Epithelial cell of proximal tubule (primary cell): ENCODE measurements around the gene ENKD1. TPM values are rescaled to one million over a fixed set of nuclear protein-coding genes. Genes with fewer than 3 reads are reported as not detected.

Experiments
- DNase-seq: peaks from one replicate; pipeline ENCODE4 v3.0.0-alpha.2; 2011; ENCODE audit warnings: low read depth
- H3K4me3 ChIP-seq: 2 replicates; pipeline ENCODE4 v1.5.1; 2011; ENCODE audit warnings: low read depth, mild to moderate bottlenecking, low read length
- CTCF ChIP-seq: conservative IDR thresholded peaks from 2 replicates; pipeline ENCODE4 v1.5.1; 2012; ENCODE audit warnings: low read depth, mild to moderate bottlenecking, low read length
- total RNA-seq: library from RNA; depleted of rRNA; stranded (reverse); fragments of >200 nt; gene quantifications from 2 replicates; pipeline ENCODE4 v1.2.3, GENCODE V29; 2015

The ENKD1 gene
- total RNA-seq, 1 donor from 2014 or later = 12.2 TPM

- TF ChIP-seq CTCF = no peak
- DNase-seq = no peak
- H3K4me3 ChIP-seq = no peak overlapping the region
Measured at GRCh38 chr16:67674851-67675578, 8.5 kb upstream of the ENKD1 start.

GRCh38 chr16:67673712-67674580 is 7.4 kb upstream of the ENKD1 start:
- DNase-seq = no peak
- TF ChIP-seq CTCF = no peak

DNA sequence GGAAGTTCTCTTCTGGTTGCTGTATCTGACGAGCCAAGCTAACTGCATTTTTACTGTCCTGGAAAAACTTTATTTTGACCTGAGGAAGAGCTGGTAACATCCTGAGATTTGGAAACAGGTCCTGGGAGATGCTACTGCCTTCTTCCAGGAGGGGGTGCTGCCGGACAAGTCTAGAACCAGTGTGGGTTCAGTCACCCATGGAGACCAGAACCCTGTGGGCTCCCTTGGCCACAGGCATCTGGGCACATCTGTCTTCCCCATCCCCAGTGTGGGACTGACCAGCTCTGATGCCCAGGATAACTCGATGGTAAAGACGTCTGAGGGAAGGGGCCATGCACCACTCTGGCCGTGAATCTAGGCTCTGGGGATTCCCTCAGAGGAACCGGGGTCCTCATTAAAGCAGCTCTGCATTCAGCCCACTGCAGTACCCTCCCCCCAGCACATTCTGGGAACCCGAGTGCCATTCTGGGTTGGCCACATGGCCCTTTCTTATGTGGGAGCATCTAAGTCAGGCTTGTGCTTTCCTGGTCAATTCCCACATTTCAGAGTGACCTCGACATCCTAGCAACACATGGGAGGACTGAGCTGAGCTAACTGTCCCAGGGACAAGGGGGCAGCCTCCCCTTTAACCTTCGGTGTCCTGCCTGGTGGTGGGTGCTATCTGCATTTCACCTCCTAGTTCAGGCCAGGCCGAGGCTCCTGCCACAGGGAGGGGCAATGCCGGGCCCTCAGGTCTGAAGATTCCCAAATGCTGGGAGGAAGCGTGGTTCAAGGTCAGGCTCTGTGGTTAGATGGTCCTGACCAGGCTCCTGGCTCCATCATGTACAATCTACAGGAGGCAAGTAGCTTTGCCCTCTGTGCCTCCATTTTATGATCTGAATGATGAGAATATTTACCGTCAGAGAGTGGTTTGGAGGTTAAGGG is 6.5 kb upstream of the ENKD1 start:
- peak; percentile 91 for TF ChIP-seq CTCF
- no peak overlapping the region for H3K4me3 ChIP-seq
- no peak for DNase-seq

More at GRCh38 chr16:67673712-67674580, 7.4 kb upstream of the ENKD1 start:
- H3K4me3 ChIP-seq = no peak overlapping the region

DNA sequence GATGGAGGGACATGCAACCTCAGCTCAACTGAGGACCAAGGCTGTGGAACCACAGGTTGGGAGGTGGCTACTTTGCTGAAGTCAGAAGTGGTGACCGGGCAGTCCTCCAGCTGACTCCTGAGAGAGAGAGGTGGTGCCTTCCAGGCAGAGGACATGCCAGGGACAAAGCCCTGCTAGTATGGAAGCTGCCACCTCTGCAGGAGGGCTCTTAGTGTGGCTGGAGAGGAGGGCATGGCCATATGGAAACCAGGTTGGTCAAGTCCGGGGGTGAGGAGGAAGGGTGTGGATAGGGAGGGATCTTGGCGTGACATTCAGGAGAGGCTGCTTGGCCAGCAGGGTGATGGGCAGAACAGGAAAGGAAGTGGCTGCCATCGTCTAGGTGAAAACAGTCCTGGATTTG is 5.8 kb upstream of the ENKD1 start:
- TF ChIP-seq CTCF = no peak
- DNase-seq = no peak
- no peak overlapping the region for H3K4me3 ChIP-seq

DNA sequence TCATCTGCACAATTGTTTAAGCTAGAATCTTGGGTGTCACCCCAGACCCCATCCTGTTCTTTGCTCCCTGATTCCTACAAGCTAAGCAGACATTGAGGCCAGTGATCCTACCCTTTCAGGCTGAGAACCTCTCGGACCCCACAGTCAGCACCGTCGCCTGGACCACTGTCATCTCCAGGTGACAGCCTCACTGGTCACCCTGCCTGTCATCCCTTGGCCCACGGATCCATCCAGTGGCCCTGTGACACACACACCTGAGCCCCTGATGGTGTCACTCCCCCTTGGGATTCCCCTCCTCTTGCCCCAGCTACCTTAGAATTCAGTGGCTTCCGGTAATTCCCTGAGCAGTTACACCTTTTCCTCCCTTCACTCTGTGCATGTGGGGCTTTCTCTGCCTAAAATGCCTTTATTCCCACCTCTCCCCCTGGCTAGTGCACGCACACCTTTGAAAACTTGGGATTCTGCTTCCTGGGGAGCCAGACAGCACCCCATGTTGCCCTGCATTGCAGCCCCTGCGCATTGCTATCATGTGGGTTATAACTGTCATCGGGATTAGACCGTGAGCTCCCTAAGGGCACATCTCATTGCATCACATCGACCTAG is 3.0 kb upstream of the ENKD1 start:
- TF ChIP-seq CTCF = no peak
- H3K4me3 ChIP-seq = no peak overlapping the region
- DNase-seq = no peak

DNA sequence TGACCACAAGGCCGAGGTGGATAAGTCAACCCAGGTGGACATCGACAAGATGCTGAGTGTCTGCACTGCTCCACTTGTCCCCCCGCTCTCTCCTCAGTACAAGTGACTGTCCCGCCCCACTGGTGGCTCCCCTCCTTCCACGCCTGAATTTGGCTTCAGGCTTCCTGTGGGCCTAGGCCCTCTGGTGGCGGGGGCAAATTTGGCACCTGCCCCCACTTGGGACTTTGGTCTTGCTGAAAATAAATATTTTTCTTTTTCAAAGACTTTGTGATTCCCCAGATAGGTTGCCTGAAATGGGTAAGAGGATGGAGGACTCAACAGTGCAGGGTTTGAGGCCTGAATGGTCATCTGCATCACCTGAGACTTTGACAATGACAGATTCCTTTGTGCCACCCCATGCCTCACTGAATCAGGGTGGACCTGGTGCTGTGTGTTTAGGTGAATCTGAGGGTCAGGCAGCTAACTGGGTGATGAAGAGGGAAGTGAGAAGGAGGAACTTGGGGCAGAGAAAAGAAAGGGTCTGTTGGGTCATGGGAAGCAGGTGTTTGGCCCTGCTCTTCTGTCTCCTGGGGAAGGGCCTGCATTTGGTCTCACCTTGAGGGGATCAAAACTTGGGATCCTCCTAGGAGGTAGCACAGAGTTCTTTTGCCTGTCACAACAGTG is 2.1 kb upstream of the ENKD1 start:
- H3K4me3 ChIP-seq = no peak overlapping the region
- no peak for TF ChIP-seq CTCF
- DNase-seq = no peak
